ENCODE results near the gene CPNE8. TPM values are rescaled to one million over a fixed set of nuclear protein-coding genes. Genes with fewer than 3 reads are reported as not detected.

The CPNE8 gene
- polyA plus RNA-seq, 2 of the 4 experiments (the other 2 are of a cell fraction), result 8.0 to 30.1 TPM

DNA sequence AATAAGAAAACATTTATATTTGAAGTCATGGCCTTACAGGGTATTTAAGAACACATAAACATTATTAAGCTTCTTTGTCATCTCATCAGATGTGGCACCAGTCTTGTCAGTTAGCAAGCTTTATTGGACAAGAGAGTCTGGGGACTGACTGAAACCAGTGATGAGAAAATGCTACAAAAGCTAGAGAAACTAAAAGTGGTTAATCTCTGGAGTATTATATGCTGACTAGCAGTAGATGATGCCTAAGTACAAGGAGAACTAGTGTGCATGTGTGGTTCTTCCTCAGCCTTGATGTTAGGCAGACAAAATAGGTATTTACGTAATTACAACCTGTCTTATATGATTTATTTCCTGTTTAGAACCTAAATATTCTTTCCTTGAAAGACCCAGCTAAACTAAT, 176.5 kb downstream of the CPNE8 start:
- H3K9me3 ChIP-seq, result no peaks in the 10 kb centered on the region
- no peak for FAIRE-seq
- no peaks in the 10 kb centered on the region for H3K4me1 ChIP-seq
- TF ChIP-seq FOSL2 (IDR thresholded peaks at IDR 0.05) (no peak), FOSL2 (CRISPR knock-in tag; IDR thresholded peaks at IDR 0.05) (no peak), HDAC2 (IDR thresholded peaks at IDR 0.05) (no peak), FOXS1 (CRISPR knock-in tag; IDR thresholded peaks at IDR 0.05) (no peak), SREBF2 (IDR thresholded peaks at IDR 0.05) (no peak), CBX8 (IDR thresholded peaks at IDR 0.05) (no peak), ZFP36 (IDR thresholded peaks at IDR 0.05; ENCODE audit: borderline replicate concordance, partially characterized antibody) (no peak)
- TF ChIP-seq, protein P1, sequence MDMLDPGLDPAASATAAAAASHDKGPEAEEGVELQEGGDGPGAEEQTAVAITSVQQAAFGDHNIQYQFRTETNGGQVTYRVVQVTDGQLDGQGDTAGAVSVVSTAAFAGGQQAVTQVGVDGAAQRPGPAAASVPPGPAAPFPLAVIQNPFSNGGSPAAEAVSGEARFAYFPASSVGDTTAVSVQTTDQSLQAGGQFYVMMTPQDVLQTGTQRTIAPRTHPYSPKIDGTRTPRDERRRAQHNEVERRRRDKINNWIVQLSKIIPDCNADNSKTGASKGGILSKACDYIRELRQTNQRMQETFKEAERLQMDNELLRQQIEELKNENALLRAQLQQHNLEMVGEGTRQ (IDR thresholded peaks at IDR 0.05), result no peak
- CTCF ChIA-PET, result no interaction called here
- WGBS (ENCODE audit: missing lambda C conversion rate), result 92% methylated on average over 1 of the region's 1 CpG
- POLR2A ChIA-PET, result no interaction called here
- DNase-seq (ENCODE audit: low read depth in 1 of 2, low spot score in 1 of 2), result no peak
- no peak overlapping the region for H3K4me2 ChIP-seq
- no peak for ATAC-seq
- H3K27ac ChIP-seq, result no peak overlapping the region
- no peak overlapping the region for H3K4me3 ChIP-seq

DNA sequence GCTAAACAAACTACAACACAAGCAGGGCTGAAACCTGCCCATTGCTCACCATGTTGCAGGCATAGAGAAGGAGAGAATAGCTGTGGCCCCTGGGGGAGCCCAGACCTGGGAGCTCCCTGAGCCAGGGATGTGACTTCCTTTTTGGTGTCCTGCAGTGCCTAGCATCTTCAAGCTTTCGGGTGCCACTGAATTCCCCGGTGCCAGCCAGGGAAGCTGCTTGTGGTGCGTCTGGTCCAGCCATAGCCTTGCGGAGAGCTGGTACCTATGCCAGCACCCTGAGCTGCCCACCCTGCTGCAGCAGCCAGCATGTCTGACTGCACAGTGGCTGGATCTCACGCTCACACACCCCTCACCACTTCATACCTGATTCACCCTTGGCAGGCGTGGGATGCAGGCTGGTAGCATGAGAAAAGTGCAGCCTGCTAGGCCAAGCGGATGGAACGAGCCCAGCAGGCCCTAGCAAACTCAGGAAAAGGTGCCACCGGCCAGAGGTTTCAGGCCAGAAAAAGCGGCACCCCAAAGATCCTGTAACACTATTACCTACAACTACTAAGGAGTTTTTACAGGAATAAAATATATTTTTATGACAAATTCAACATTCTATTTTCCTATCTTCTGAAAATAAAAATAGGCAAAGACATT, 183.7 kb downstream of the CPNE8 start:
- Histone ChIP-seq H3K4me3 (no peak overlapping the region), H3K9me3 (no peaks in the 10 kb centered on the region), H3K27ac (no peak overlapping the region), H3K4me2 (no peak overlapping the region), H3K4me1 (no peaks in the 10 kb centered on the region)
- DNase-seq (ENCODE audit: low read depth in 1 of 2, low spot score in 1 of 2), result no peak
- TF ChIP-seq MYC (IDR thresholded peaks at IDR 0.05; ENCODE audit: borderline replicate concordance, low read length) (no peak), TFCP2L1 (CRISPR knock-in tag; IDR thresholded peaks at IDR 0.05) (no peak), CBX2 (IDR thresholded peaks at IDR 0.05; ENCODE audit: borderline replicate concordance, low read depth) (no peak), RAD21 (conservative IDR thresholded peaks at IDR 0.05 in 1 of 2, IDR thresholded peaks at IDR 0.05 in 1 of 2) (no peak), EHMT2 (IDR thresholded peaks at IDR 0.05; ENCODE audit: low read depth) (no peak), FOSB (CRISPR knock-in tag; IDR thresholded peaks at IDR 0.05) (no peak), EHF (CRISPR knock-in tag; IDR thresholded peaks at IDR 0.05) (no peak), CEBPB (IDR thresholded peaks at IDR 0.05) (no peak), CBX8 (IDR thresholded peaks at IDR 0.05) (no peak), NFE2L2 (conservative IDR thresholded peaks at IDR 0.05; ENCODE audit: low read length) (no peak), JUNB (IDR thresholded peaks at IDR 0.05) (no peak), POLR2AphosphoS2 (conservative IDR thresholded peaks at IDR 0.05; ENCODE audit: low read length) (no peak), HEYL (CRISPR knock-in tag; IDR thresholded peaks at IDR 0.05) (no peak), FOSL2 (IDR thresholded peaks at IDR 0.05) (no peak), FOSL2 (CRISPR knock-in tag; IDR thresholded peaks at IDR 0.05) (no peak)
- TF ChIP-seq, protein P2, sequence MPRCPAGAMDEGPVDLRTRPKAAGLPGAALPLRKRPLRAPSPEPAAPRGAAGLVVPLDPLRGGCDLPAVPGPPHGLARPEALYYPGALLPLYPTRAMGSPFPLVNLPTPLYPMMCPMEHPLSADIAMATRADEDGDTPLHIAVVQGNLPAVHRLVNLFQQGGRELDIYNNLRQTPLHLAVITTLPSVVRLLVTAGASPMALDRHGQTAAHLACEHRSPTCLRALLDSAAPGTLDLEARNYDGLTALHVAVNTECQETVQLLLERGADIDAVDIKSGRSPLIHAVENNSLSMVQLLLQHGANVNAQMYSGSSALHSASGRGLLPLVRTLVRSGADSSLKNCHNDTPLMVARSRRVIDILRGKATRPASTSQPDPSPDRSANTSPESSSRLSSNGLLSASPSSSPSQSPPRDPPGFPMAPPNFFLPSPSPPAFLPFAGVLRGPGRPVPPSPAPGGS (IDR thresholded peaks at IDR 0.05), result no peak
- TF ChIP-seq, protein P3, sequence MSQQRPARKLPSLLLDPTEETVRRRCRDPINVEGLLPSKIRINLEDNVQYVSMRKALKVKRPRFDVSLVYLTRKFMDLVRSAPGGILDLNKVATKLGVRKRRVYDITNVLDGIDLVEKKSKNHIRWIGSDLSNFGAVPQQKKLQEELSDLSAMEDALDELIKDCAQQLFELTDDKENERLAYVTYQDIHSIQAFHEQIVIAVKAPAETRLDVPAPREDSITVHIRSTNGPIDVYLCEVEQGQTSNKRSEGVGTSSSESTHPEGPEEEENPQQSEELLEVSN (IDR thresholded peaks at IDR 0.05; ENCODE audit: borderline replicate concordance, low read depth), result no peak
- ChIA-PET CTCF (interaction anchor here (1.2 kb wide), 1 partner anchor 382 kb away, joined by 3 read pairs; no protein-coding TSS in a partner anchor), POLR2A (no interaction called here)
- no peak for ATAC-seq
- FAIRE-seq, result no peak
- 93% methylated on average over 9 of the region's 10 CpGs for WGBS (ENCODE audit: missing lambda C conversion rate)

DNA sequence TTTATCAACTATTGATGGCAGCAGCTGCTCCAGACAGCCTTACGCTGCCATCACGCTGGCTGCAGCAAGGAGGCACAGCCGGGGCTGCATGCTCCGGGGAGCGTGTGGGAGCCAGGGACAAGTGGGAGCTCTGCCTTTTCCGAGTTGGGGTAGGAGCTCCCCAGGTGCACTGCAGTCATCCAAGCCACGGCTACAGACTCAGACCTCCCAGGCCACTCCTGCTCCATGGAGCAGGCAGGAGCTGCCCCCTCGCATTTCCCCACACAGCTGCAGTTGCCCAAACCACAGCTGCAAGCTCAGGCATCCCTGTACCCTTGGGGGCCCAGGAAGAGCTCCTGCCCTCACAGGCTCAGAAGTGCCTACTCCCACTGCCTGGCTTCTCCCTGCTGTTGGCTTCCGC, 184.7 kb downstream of the CPNE8 start:
- Histone ChIP-seq H3K4me1 (no peaks in the 10 kb centered on the region), H3K9me3 (peaks cover 4% of the 10 kb centered on the region; the same call in 1 of the 3 replicates), H3K4me2 (no peak overlapping the region), H3K4me3 (no peak overlapping the region), H3K27ac (no peak overlapping the region)
- ChIA-PET CTCF (interaction anchor here (0.8 to 1.2 kb wide), 2 partner anchors 69 to 383 kb away, joined by 3 read pairs; no protein-coding TSS in a partner anchor), POLR2A (no interaction called here)
- DNase-seq (ENCODE audit: low read depth in 1 of 2, low spot score in 1 of 2) (no peak), FAIRE-seq (no peak), ATAC-seq (no peak)
- TF ChIP-seq RCOR1 (IDR thresholded peaks at IDR 0.05; ENCODE audit: low read depth, low read length), result no peak
- TF ChIP-seq CEBPB (IDR thresholded peaks at IDR 0.05), result no peak
- no peak for TF ChIP-seq NR3C1 (IDR thresholded peaks at IDR 0.05)
- TF ChIP-seq NFE2L2 (conservative IDR thresholded peaks at IDR 0.05; ENCODE audit: low read length), result no peak
- no peak for TF ChIP-seq SREBF2 (IDR thresholded peaks at IDR 0.05)
- TF ChIP-seq GATA3 (IDR thresholded peaks at IDR 0.05; ENCODE audit: borderline replicate concordance), result no peak
- TF ChIP-seq POLR2A (IDR thresholded peaks at IDR 0.05; ENCODE audit: low read length), result no peak
- TF ChIP-seq CBX8 (IDR thresholded peaks at IDR 0.05), result no peak
- TF ChIP-seq RNF2 (IDR thresholded peaks at IDR 0.05; ENCODE audit: borderline replicate concordance, low read depth), result no peak
- no peak for TF ChIP-seq SMC3 (IDR thresholded peaks at IDR 0.05)
- TF ChIP-seq JUNB (IDR thresholded peaks at IDR 0.05), result no peak
- no peak for TF ChIP-seq HOXB5 (CRISPR knock-in tag; IDR thresholded peaks at IDR 0.05)
- TF ChIP-seq HOXB13 (CRISPR knock-in tag; IDR thresholded peaks at IDR 0.05; ENCODE audit: low read depth), result no peak
- TF ChIP-seq KDM5A (IDR thresholded peaks at IDR 0.05), result no peak
- TF ChIP-seq POLR2AphosphoS2 (conservative IDR thresholded peaks at IDR 0.05; ENCODE audit: low read length), result no peak
- TF ChIP-seq CHD2 (IDR thresholded peaks at IDR 0.05; ENCODE audit: low read length, partially characterized antibody), result no peak
- WGBS (ENCODE audit: missing lambda C conversion rate), result 93% methylated on average over 8 of the region's 9 CpGs
